BLaER1 treated with 17β-estradiol and CSF1 and Interleukin-3, amounts not matched to agents 10 nM and 100 nM (cell line): ENCODE data around the gene UBE4B.
A peak's percentile ranks its signal among the peaks of the same experiment; 100 is the strongest.

Experiments used
- H3K27ac ChIP-seq, 11 experiments: shearing (Covaris generic); formaldehyde crosslinking; 2 replicates each; pipeline ENCODE4 v1.8.1; 2022
- H3K27me3 ChIP-seq, 11 experiments: shearing (Covaris generic); formaldehyde crosslinking; 2 replicates each; pipeline ENCODE4 v1.8.1; 2022
- H3K36me3 ChIP-seq, 11 experiments: shearing (Covaris generic); formaldehyde crosslinking; 2 replicates each; pipeline ENCODE4 v1.8.1; 2022
- H3K4me1 ChIP-seq, 10 experiments: shearing (Covaris generic); formaldehyde crosslinking; 2 replicates each; pipeline ENCODE4 v1.8.1; 2022
- H3K4me2 ChIP-seq, 11 experiments: shearing (Covaris generic); formaldehyde crosslinking; 2 replicates each; pipeline ENCODE4 v1.8.1; 2022
- H3K4me3 ChIP-seq, 10 experiments: shearing (Covaris generic); formaldehyde crosslinking; 2 replicates each; pipeline ENCODE4 v1.8.1; 2022
- H3K9ac ChIP-seq, 11 experiments: shearing (Covaris generic); formaldehyde crosslinking; 2 replicates each; pipeline ENCODE4 v1.8.1; 2022
- H3K9me3 ChIP-seq, 11 experiments: shearing (Covaris generic); formaldehyde crosslinking; replicated peaks in 1 of 11; 2 replicates each; pipeline ENCODE4 v1.8.1; 2022
- H4K20me1 ChIP-seq, 11 experiments: shearing (Covaris generic); formaldehyde crosslinking; 2 replicates each; pipeline ENCODE4 v1.8.1; 2022
- Cebpa-rat ChIP-seq, 11 experiments: shearing (Covaris generic); IDR thresholded peaks; 2 replicates each; pipeline ENCODE4 v1.8.1; 2022

The UBE4B gene

DNA sequence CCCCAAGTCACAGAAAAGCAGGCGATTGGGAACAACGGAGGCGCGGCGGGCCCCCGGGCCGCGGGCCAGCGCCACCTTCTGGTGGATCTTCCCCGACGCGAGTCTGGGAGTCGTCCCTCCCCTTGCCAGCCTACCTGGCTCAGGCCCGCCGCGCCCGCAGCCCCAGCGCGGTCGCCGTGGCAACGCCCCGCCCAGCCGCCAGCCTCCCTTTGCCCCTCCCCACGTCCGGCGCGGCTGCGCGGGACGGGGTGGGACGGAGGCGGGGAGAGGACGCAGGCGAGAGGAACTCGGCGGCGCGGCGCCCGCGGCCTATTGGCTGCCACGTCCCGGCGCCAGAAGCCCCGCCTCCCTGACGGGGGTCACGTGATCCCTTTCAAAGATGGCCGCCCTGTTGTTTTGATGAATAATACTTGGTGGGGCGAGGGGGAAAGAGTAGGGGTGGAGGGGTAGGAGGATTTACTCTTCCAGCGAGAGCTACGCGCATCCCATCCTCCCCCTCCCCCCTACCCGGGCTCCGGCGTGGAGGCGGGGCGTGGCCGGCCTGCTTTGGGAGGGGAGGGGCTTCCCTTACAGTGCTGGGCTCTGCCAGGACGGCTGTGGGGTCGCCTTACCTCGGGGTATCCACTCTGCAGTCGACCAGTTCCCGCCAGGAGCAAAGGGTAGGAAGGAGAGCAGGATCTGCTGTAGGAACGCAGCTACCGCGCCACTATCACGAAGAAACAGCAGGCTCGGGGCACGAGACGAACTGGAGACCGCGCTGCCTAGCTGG, at the start of gene UBE4B:
UBE4B (plus strand) TSS at position 369 of the 769 bp plus-strand sequence. CDS start 713 bp downstream, outside the sequence.
- Histone ChIP-seq H3K36me3 (peaks cover 14 to 21% (median 17%) of the 10 kb centered on the region in 11 experiments; a peak in 21 of 22 replicates), H4K20me1 (peaks cover 0 to 30% (median 14%) of the 10 kb centered on the region in 11 experiments; a peak in 13 of 22 replicates), H3K4me2 (peak within 1 kb of the TSS; percentile 81 to 96 (median 92)), H3K9ac (peak within 1 kb of the TSS; percentile 87 to 97 (median 92)), H3K4me3 (peak within 1 kb of the TSS; percentile 73 to 97 (median 92)), H3K9me3 (no peaks in the 10 kb centered on the region), H3K27ac (peak within 1 kb of the TSS; percentile 77 to 98 (median 91)), H3K27me3 (no peaks in the 10 kb centered on the region), H3K4me1 (peaks cover 7 to 25% (median 21%) of the 10 kb centered on the region in 10 experiments)
- no peak for TF ChIP-seq Cebpa-rat (IDR thresholded peaks at IDR 0.05)

DNA sequence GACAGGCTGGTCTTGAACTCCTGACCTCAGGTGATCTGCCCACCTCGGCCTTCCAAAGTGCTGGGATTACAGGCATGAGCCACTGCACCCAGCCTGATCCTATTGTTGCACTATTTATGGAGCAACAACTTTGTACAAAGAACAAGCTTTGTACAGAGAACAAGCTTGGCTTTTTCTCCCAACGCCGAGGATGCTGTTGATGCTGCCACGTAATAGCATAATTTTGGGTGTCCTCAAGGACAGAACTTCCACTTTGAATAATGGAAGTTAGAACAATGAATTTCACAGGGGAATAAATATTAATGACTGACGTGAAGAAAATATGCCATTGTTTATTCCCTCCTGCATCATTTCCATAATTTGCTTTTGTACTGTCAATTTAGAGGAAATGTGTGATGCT, 48.5 kb upstream of the UBE4B start:
- Histone ChIP-seq H3K27ac (no peak overlapping the region), H3K27me3 (no peaks in the 10 kb centered on the region), H3K4me1 (peaks cover 0 to 4% (median 0%) of the 10 kb centered on the region in 10 experiments; a peak in 3 of 20 replicates), H3K4me2 (no peak overlapping the region), H3K4me3 (no peak overlapping the region), H4K20me1 (no peaks in the 10 kb centered on the region), H3K36me3 (peaks cover 15 to 71% (median 31%) of the 10 kb centered on the region in 11 experiments; a peak in 21 of 22 replicates), H3K9me3 (no peaks in the 10 kb centered on the region), H3K9ac (no peak overlapping the region)
- TF ChIP-seq Cebpa-rat (IDR thresholded peaks at IDR 0.05), result no peak

DNA sequence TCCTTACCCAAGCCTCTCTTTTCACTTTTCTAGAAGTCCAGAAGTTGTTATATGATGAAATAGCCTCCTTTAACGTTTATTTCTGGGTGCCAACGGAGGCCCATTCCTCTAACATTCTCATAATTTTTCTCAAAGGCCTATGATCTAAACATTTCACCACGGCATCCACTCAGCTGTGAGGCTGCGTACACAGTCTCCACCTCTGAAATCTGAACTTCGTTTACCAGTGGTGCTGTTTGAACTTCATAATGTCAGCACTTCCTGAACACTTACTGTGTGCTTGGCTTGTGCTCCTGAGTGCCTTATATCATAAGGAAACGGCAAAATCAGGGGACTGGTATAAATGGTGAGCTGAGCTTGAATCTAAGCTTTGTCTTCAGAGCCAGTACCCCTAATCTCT, 47.8 kb upstream of the UBE4B start:
- no peak overlapping the region for H3K4me3 ChIP-seq
- no peak overlapping the region for H3K4me2 ChIP-seq
- H3K9ac ChIP-seq, result no peak overlapping the region
- no peaks in the 10 kb centered on the region for H3K9me3 ChIP-seq
- H3K27ac ChIP-seq, result no peak overlapping the region
- no peaks in the 10 kb centered on the region for H4K20me1 ChIP-seq
- no peak for TF ChIP-seq Cebpa-rat (IDR thresholded peaks at IDR 0.05)
- H3K27me3 ChIP-seq, result no peaks in the 10 kb centered on the region
- H3K36me3 ChIP-seq, result peaks cover 15 to 65% (median 31%) of the 10 kb centered on the region in 11 experiments; a peak in 21 of 22 replicates
- peaks cover 0 to 9% (median 0%) of the 10 kb centered on the region in 10 experiments; a peak in 6 of 20 replicates for H3K4me1 ChIP-seq

DNA sequence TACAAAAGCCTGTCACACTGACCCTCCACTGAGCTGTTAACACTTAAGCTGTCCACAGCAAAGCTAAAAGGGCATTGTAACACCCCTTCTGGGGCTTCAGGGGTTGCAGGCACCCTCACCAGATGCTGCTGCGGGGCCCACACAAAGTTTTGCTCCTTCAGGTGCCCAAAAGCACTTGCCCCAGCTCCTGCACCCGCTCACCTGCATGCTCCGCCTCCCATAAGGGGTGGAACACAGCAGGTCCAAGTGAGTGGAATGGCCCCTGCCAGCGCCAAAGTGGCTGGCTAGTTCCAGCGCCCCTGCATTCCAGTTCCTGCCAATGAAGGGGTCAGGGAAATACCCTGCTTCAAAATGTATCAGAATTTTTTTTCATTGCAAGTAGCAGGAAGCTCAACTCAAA, 43.0 kb upstream of the UBE4B start:
- Histone ChIP-seq H3K4me2 (peak overlapping the region in 3 of 11 experiments; percentile 71 to 76 (median 74); a peak in 6 of 22 replicates), H3K4me3 (no peak overlapping the region), H3K27me3 (no peaks in the 10 kb centered on the region), H3K9ac (no peak overlapping the region), H3K27ac (peak overlapping the region in 4 of 11 experiments; percentile 63 to 75 (median 74); a peak in 5 of 22 replicates), H4K20me1 (no peaks in the 10 kb centered on the region), H3K4me1 (peaks cover 0 to 48% (median 11%) of the 10 kb centered on the region in 10 experiments; a peak in 10 of 20 replicates), H3K36me3 (peaks cover 0 to 18% (median 0%) of the 10 kb centered on the region in 11 experiments; a peak in 3 of 22 replicates), H3K9me3 (no peaks in the 10 kb centered on the region)
- no peak for TF ChIP-seq Cebpa-rat (IDR thresholded peaks at IDR 0.05)

GRCh38 chr1:9990944-9991343, 41.8 kb upstream of the UBE4B start:
- H3K4me2 ChIP-seq, result peak overlapping the region in 5 of 11 experiments; percentile 53 to 77 (median 74); a peak in 10 of 22 replicates
- no peaks in the 10 kb centered on the region for H4K20me1 ChIP-seq
- no peaks in the 10 kb centered on the region for H3K27me3 ChIP-seq
- H3K36me3 ChIP-seq, result peaks cover 0 to 6% (median 0%) of the 10 kb centered on the region in 11 experiments; a peak in 2 of 22 replicates
- peak in 2 of 11 experiments; percentile 22 to 65; a peak in 3 of 22 replicates for TF ChIP-seq Cebpa-rat (IDR thresholded peaks at IDR 0.05)
- peaks cover 0 to 48% (median 11%) of the 10 kb centered on the region in 10 experiments; a peak in 10 of 20 replicates for H3K4me1 ChIP-seq
- H3K9ac ChIP-seq, result peak overlapping the region in 4 of 11 experiments; percentile 17 to 59 (median 44); a peak in 6 of 22 replicates
- peaks cover 0 to 6% (median under 1%) of the 10 kb centered on the region in 11 experiments; a peak in 4 of 22 replicates for H3K9me3 ChIP-seq
- H3K27ac ChIP-seq, result peak overlapping the region in 5 of 11 experiments; percentile 63 to 75 (median 73); a peak in 10 of 22 replicates
- H3K4me3 ChIP-seq, result no peak overlapping the region

DNA sequence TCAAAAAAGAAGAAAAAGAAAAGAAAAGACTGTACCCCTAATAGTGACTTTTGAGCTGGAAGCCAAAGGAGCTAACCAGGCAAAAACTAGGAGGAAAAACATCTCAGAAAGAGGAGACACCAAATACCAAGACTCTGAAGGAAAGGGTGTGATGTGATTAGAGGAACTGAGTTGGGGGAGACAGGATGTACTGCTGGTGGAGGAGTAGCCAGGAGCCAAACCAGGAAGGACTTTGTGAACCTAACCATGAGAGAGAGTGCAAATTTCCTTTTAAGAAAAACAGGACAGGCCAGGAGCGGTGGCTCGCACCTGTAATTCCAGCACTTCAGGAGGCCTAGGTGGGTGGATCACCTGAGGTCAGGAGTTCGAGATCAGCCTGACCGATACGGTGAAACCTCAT, 39.8 kb upstream of the UBE4B start:
- Histone ChIP-seq H3K27ac (peak overlapping the region in 5 of 11 experiments; percentile 11 to 75 (median 55); a peak in 8 of 22 replicates), H3K9ac (no peak overlapping the region; a peak in 1 of 22 replicates), H3K4me3 (no peak overlapping the region), H3K9me3 (peaks cover 14 to 25% (median 19%) of the 10 kb centered on the region in 11 experiments), H3K36me3 (0 out of 22 replicates have a peak, but pooled peaks cover 0 to 3% (median 0%) of the 10 kb centered on the region in 11 experiments), H3K27me3 (no peaks in the 10 kb centered on the region; a peak in 1 of 22 replicates), H3K4me1 (peaks cover 0 to 48% (median 11%) of the 10 kb centered on the region in 10 experiments; a peak in 10 of 20 replicates), H3K4me2 (peak overlapping the region in 5 of 11 experiments; percentile 33 to 76 (median 71); a peak in 10 of 22 replicates), H4K20me1 (no peaks in the 10 kb centered on the region)
- TF ChIP-seq Cebpa-rat (IDR thresholded peaks at IDR 0.05), result no peak

- H4K20me1 ChIP-seq, result no peaks in the 10 kb centered on the region
- peaks cover 21 to 32% (median 27%) of the 10 kb centered on the region in 11 experiments for H3K9me3 ChIP-seq
- H3K4me1 ChIP-seq, result peaks cover 0 to 48% (median 11%) of the 10 kb centered on the region in 10 experiments; a peak in 10 of 20 replicates
- no peak overlapping the region for H3K9ac ChIP-seq
- H3K27ac ChIP-seq, result peak overlapping the region in 2 of 11 experiments; percentile 73 to 75; a peak in 3 of 22 replicates
- TF ChIP-seq Cebpa-rat (IDR thresholded peaks at IDR 0.05), result no peak
- 0 out of 22 replicates have a peak, but pooled peaks cover 0 to 3% (median 0%) of the 10 kb centered on the region in 11 experiments for H3K36me3 ChIP-seq
- no peaks in the 10 kb centered on the region; a peak in 1 of 22 replicates for H3K27me3 ChIP-seq
- H3K4me2 ChIP-seq, result peak overlapping the region in 2 of 11 experiments; percentile 74 to 76; a peak in 4 of 22 replicates
- no peak overlapping the region for H3K4me3 ChIP-seq
Measured at GRCh38 chr1:9993561-9994075, 39.1 kb upstream of the UBE4B start.
